HG03039 (cell line): ENCODE results near the gene DAP.
"Not testable (repeated sequence)": the region's sequence is repeated elsewhere in the genome, so short reads cannot be mapped to it uniquely, and the experiment has no call there.

Experiments
- ATAC-seq: cut with Tn5 transposase; IDR thresholded peaks from one replicate; pipeline ENCODE4 v1.9.1; 2021; ENCODE audit warnings: mild to moderate bottlenecking, moderate library complexity; ENCODE audit not compliant: unreplicated experiment

Gene DAP

DNA sequence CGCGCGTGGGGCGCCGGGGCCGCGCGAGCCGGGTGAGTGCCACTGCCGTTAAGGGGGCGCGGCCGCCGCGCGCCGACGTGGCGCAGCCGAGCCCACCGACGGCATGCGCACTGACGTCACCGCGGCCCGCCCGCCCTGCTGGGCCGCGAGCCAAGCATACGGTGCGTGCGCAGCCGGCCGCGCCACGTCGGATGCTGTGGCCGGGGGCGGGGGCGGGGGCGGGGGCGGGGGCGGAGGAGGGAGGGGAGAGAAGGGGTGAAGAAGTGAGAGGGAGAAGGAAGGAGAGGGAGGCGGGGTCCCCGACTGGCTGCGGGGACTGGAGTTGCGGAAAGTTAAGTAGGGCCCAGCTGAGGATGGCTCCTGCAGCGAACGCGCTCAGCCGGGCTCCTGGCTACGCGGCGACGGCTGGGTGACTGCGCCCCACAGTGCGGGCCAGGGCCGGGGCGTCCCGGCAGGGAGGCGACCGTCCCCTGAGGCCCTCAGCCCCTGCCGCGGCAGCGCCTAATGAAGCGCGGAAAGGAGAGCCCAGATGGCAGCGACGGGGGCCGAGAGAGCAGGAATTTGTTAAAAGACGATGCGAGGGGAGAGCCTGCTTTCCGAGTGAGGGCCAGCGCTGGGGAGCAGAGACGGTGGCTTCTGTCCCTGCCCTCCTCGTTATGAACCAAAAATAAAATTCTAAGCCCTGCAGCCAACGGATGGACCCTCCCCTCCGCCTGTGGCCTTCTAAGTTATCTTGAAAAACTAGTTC is at the start of gene DAP:
Gene DAP (minus strand): TSS at position 50 of the 748 bp plus-strand sequence. CDS start 166 bp downstream, outside the sequence.
- ATAC-seq: peak; percentile 77

GRCh38 chr5:10808347-10809226 is 47.6 kb upstream of the DAP start:
- no peak for ATAC-seq

DNA sequence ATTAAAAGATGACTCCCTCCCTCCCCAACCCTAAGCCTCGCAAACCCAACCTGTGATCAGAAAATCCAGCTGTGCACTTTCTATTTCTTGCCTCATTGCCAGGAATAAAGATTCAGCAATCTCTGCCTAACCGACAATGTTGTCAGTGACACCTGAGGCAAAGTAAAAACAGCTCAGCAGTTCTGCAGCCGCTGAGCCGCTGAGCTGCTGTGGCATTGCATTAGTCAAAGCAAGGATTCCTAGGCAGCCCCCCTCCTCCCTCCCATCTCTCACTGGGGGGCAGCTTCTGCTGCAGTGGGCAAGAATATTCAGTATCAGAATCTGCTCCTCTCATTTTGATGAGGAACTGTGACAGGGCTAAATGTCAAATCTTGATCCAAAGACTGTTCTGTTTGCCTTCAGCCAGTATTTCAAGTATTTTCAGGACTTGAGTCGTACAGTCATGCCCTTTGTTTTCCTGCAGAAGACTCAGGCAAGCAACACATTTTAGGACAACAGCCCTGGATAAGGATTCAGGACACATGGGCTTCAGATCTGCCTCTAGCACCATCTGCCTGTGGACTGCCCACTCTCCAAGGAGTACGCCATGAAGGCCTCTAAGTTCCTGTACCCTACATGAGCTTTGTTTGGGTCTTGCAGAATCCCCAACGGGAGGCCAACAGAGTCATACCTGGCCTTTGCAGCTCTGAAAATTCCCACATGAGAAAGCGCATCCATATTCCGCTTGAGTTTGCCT is 41.1 kb upstream of the DAP start:
- ATAC-seq: no peak

DNA sequence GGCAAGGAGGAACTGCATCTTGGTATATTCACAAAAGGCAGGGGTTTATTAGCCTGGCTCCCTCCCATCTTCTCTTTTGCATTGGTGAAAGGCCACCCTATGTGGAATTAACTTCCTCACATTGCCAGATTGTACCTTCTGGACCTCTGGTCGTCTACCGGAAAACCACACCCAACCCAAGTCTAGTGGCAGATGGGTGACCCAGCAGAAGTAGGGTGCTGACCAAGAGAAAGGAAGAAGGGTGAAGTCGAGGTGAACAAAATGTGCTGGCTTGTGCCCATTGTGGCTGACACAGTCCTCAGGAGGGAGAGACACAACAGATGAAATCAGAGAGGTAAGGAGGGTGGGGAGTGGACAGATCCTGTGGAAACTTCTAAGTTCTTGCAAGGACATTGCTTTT is 39.8 kb upstream of the DAP start:
- no peak for ATAC-seq

GRCh38 chr5:10797261-10797660 is 36.2 kb upstream of the DAP start:
- ATAC-seq: no peak

DNA sequence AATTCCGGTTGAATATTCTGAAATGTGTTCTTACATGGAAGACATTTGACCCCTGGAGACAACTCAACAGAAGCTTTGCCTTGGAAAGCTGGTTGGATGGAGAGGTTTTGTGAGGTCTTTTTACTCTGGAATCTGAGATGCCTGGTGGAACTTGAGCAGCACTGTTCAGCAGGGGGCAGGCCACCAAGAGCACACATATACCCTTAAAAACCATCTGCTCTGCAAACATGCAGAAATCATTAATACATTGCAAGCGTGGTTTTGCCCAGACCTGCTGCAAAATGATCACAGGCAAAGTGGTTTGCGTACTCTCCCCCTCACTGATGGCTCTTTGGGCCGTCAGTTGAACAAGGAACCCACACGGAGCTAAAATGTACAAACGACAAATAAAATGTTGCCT is 32.8 kb upstream of the DAP start:
- no peak for ATAC-seq

DNA sequence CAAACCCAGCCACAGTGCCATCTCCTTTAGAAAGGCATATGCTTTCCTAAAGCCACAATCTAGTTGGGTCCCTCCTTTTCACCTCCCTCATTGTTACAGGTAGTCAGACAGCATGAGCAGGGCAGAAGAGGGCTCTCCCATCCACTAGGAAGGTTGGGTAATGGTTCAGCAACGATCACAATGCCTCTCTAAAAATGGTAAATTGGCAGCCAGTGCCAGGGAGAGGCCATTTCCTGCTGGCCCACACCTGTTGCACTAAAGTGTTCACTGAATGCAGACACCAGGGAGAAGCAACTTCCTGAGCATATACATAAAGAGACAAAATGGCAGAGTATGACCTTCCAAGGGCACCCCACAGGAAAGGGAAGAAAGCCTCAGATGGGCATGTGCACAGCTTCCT is 31.3 kb upstream of the DAP start:
- no peak for ATAC-seq

GRCh38 chr5:10789726-10790125 is 28.7 kb upstream of the DAP start:
- no peak for ATAC-seq

DNA sequence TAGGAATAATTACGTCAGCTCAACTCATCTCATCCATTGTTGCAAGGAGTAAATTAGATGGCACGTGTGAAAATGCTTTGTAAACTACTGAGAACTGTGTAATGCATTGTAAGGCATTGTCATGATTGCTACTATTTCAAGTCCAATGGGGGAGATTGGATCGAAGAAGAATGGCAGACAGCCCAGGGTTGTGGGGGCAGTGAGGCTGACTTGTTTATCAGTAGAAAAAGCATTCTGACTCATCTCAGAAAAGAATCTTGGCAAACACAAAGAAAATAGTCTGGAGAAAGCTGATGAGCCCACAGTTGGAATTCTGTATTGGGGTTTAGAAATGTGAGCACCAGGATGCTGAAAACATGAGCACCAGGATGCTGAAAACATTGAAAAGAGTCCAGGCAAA is 28.0 kb upstream of the DAP start:
- no peak for ATAC-seq

DNA sequence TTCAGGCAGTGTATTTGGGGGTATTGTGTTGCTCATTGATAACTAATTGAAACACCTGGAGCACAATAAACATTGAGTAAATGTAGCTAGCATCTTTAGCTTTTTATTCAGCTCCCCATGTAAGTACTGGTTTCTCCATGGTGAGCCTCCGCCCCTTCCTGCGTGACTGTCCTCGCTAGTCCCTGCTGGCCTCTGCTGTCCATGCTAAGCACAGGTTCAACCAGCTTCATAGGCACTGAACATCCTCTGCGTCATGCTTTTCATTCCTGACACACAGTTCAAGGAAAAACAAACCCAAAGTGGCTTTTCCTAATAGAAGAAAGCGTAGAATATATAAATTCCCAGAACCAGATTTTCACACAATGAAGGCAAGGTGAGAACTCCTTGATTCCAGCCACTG is 27.3 kb upstream of the DAP start:
- ATAC-seq: no peak

GRCh38 chr5:10786835-10787234 is 25.8 kb upstream of the DAP start:
- ATAC-seq: no peak

DNA sequence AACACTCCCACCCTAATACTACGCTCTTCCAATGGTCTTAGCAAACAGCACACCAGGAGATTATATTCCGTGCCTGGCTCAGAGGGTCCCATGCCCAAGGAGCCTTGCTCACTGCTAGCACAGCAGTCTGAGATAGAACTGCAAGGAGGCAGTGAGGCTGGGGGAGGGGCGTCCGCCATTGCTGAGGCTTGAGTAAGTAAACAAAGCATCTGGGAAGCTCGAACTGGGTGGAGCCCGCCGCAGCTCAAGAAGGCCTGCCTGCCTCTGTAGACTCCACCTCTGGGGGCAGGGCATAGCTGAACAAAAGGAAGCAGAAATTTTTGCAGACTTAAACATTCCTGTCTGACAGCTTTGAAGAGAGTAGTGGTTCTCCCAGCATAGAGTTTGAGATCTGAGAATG is 19.2 kb upstream of the DAP start:
- not testable (repeated sequence) for ATAC-seq

DNA sequence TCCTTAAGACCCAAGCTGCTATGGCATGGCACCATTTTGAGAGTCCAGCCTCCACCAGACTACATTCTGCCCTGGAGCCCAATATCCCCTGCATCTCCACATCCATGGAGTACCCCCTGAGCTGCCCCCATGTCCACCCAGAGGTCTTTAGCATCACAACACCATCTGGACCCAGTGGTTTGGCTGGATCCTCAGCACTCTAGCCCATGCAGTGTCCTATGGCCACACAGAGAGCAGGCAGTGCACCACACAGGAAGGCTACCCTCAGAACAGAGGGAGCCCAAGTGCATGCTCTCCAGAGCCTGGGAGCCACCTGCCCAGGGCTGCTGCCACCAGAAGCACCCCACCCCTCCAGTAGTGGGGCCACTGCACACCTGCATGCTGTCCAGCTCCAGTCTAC is 18.6 kb upstream of the DAP start:
- ATAC-seq: no peak

GRCh38 chr5:10778179-10778910 is 17.3 kb upstream of the DAP start:
- no peak for ATAC-seq

DNA sequence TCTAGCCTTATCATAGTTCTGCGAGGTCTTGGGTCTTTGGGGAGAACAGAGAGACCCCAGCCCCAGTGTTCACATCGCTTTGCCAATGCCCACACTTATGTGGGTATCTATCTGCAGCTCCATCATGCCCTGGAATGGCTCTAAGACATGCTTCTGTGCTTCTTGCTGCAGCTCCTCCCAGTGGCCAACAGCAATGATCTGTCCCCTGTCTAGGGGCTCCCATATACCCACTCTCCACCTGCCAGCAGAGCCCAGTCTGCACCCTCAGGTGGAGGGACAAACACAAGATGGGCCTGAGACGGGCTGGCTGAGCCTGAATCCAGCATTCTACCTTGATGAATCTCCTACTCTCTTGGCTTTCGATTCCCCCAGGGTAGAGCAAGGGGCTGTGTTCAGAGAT is 14.6 kb upstream of the DAP start:
- ATAC-seq: no peak

DNA sequence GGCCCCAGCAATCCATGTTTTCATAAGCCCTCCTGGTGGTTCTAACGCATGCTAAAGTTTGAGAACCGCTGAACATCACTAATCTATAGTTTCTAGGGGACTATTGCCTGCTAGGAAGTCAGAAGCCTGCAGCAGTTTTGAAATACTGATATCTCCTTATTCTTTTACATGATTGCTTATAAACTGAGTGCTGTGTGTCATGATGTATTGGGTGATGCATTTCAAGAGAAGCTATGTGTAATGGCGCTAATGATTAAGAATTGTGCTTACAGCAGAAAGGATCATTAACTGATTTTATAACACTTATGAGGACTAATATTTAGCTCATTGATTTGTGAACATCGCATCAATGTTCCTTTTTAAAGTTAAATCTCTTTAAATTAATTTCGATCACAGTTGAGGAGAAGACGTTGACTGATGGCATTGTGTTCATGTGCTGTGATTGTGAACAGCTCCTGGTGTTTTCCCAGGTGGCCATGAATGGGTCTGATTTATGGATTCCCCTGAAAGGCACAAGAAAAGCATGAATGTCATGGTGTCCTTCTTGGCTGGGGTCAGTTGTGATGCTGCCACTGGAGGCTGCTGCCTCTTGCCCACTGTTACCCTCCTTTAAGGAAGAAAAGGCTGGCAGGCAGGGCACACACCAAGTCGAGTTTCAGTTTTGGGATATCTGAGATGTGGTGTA is 12.0 kb upstream of the DAP start:
- ATAC-seq: no peak

GRCh38 chr5:10768328-10768899 is 7.4 kb upstream of the DAP start:
- no peak for ATAC-seq

DNA sequence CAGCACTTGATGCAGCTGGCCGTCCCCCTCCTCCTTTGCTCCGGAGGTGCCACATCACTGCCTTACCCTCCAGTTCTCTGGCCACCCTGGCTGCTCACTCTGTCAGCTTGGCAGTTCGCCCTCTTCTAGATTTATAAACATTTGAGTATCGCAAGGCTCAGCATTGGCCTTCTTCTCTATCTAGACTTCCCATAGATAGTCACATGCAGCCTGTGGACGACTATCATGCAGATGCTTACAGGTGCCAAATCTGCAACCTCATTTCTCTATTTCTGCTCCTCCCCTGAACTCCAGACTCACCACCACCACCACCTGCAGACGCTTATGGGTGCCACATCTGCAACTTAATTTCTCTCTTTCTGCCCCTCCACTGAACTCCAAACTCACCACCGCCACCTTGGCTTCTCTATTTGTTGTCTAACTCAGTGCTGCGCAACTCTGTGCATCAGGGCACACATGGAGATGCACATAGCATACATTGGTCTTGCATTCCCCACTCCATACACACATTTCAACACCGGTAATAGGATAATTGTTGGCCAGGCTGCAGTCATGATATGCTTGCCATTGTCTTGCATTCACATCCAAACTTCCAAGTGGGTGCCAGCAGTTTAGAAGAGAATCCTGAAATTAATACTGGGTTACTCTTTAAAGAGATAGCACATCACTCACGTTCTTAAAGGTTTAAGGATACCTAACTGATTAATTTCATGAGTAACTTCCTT is 1.9 kb upstream of the DAP start:
- ATAC-seq: no peak
